OCI-LY7 (cell line): ENCODE data around the gene THRAP3.

ENCODE experiments used
- CTCF ChIP-seq: fragments of 200-600 bp; sonication (generic); conservative IDR thresholded peaks from 2 replicates; pipeline ENCODE4 v1.5.1; 2014; ENCODE audit warnings: mild to moderate bottlenecking, antibody characterized with exemption, low read length, moderate library complexity, mixed read lengths
- EZH2phosphoT487 ChIP-seq: fragments of 200-600 bp; sonication (generic); IDR thresholded peaks from 2 replicates; pipeline ENCODE4 v1.6.1; 2018; ENCODE audit warnings: low read depth, borderline replicate concordance, mild to moderate bottlenecking, mixed run types, antibody characterized with exemption, low read length, moderate library complexity, mixed read lengths

GRCh38 chr1:36321119-36321951, 97.1 kb downstream of the THRAP3 start:
- TF ChIP-seq CTCF = no peak
- TF ChIP-seq EZH2phosphoT487 = no peak
